NCI-H69 (cell line): ENCODE measurements around the gene OSTM1.
"Not testable (repeated sequence)": the region's sequence is repeated elsewhere in the genome, so short reads cannot be mapped to it uniquely, and the experiment has no call there.

Experiments used
- DNase-seq: peaks from one replicate; lab custom pipeline; 2025; lab: John Stamatoyannopoulos, UW

OSTM1 gene

DNA sequence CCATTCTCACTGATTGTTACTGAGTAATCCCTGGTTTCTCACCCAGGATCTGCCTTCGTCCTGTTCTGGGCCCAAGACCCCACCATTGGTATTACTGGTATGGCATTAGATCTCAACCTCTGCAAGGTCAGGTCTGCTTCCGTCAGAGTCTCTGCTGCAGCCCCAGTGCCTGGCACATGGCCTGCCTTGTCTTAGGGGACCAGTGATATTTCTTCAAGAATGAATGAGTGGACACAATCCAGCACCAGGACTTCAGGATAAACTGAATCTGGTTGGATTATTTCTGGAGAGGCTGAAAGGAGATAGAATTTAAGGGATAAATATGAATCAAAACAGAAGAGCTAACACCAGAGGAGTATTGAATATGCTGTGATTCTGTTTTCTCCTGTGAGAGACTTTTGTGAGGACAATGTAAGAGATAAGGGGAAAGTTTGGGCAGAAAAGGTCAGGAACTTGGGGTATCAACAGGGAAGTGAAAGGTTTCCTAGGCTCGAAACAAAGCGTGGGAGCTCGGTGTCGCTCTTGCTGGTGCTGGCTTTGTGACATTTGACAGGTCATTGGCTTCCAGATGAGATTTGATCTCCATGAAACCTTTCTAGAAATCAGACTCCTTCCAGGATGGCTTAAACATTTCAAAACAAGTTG is 53.9 kb downstream of the OSTM1 start:
- no peak for DNase-seq

DNA sequence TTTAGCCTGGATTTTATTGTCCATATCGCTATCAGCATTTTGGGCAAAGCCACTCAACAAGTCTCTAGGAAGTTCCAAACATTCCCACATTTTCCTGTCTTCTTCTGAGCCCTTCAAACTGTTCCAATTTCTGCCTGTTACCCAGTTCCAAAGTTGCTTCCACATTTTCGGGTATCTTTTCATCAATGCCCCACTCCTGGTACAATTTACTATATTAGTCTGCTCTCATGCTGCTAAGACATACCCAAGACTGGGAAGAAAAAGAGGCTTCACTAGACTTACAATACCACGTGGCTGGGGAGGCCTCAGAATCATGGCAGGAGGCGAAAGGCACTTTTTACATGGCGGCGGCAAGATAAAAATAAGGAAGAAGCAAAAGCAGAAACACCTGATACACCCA is 58.3 kb downstream of the OSTM1 start:
- not testable (repeated sequence) for DNase-seq

DNA sequence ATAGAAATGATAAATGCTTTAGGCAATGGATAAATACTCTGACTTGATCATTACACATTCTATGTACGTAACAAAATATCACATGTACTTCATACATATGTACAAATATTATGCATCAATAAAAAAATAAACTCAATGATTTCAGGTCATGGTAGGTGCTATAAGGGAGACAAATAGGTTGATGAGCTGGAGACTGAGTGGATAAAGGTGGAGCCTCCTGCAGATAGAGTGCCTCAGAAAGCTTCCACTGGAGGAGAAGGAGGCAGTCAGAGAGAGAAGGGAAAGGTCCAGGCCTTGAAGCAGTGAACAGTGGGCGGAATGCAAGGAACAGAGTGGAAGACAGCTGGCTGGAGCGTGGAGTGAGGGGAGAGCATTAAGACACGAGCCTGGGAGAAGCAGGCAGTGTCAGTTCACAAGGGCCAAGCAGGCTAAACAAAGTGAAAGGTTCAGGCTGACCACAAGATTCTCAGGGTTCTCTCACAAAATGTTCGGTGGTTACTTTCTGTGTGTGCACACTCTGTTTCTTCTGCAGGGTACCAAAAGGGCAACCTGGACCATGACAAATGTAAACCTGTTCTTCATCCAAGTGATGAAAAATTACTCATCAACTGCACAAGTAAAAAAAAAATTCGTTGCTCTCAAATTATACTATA is 60.6 kb downstream of the OSTM1 start:
- no peak for DNase-seq

DNA sequence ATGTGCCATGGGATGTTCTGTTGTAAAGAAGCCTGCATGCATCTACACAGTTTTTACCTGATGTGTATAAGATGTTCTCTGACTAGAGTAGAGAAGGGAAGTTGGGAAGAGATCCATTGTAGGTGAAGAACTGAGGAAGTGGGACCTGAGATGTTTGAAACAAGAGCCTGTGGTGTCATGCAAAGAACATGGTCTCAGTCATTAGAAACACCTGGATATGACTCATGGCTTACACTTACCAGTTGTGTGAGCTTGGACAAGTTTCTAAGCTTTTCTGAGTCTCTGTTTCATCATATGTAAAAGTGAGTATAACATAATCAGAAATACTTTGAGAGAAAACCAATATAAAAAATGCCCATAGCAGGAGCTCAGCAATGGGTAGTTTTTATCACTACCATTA is 64.6 kb downstream of the OSTM1 start:
- no peak for DNase-seq

DNA sequence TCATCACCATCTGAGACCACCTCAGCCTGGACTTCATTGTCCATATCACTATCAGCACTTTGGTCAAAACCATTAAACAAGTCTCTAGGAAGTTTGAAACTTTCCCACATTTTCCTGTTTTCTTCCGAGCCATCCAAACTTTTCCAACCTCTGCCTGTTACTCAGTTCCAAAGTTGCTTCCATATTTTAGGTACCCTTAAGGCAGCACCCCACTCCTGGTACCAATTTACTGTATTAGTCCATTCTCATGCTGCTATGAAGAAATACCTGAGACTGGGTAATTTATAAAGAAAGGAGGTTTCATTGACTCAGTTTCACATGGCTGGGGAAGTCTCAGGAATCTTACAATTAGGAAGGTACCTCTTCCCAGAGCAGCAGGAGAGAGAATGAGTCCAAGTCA is 65.3 kb downstream of the OSTM1 start:
- not testable (repeated sequence) for DNase-seq

DNA sequence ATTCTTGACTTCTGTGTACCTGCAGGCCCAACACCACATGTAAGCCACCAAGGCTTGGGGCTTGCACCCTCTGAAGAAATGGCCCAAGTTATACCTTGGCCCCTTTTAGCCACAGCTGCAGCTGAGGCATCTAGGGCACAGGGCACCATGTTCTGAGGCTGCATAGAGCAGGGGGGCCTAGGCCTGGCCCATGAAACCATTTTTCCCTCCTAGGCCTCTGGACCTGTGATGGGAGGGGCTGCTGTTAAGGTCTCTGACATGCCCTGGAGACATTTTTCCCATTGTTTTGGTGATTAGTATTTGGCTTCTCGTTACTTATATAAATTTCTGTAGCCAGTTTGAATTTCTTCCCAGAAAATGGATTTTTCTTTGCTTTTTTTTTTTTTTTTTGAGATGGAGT is 66.2 kb downstream of the OSTM1 start:
- no peak for DNase-seq

DNA sequence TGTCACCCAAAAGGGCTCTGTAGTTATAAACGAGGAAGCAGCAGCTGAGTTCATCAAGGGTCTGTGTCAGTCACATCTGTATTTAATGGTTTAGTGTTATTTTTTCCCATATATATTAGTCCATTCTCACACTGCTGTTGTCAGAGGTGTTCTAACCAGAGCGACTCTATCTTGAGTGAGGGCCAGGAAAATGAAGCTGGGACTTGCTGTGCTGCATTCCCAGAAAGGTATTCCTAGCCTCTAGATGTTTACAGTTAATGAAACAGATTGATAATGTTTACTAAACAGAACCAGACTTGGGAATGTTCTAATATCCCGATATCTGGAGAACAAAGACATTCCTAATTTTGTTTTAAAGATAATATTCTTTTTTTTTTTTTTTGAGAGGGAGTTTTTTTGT is 68.6 kb downstream of the OSTM1 start:
- no peak for DNase-seq

DNA sequence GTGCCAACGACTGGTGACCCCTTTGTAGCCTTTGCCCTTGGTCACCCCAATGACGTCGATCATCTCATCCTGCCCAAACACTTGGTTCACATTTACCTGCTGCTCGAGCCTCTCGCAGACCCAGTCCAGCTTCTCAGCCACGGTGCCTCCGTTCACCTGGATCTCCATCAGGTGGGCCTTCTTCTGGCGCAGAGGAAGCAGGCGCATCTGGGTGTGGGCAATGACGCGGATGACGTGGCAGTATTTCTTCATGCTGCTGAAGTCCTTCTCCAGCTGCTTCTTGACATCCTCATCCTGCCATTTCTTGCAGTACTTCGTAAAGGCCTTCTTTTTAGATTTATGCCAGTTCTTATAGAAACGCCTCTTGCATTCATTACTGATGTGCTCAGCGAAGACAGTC is 69.7 kb downstream of the OSTM1 start:
- DNase-seq = no peak

DNA sequence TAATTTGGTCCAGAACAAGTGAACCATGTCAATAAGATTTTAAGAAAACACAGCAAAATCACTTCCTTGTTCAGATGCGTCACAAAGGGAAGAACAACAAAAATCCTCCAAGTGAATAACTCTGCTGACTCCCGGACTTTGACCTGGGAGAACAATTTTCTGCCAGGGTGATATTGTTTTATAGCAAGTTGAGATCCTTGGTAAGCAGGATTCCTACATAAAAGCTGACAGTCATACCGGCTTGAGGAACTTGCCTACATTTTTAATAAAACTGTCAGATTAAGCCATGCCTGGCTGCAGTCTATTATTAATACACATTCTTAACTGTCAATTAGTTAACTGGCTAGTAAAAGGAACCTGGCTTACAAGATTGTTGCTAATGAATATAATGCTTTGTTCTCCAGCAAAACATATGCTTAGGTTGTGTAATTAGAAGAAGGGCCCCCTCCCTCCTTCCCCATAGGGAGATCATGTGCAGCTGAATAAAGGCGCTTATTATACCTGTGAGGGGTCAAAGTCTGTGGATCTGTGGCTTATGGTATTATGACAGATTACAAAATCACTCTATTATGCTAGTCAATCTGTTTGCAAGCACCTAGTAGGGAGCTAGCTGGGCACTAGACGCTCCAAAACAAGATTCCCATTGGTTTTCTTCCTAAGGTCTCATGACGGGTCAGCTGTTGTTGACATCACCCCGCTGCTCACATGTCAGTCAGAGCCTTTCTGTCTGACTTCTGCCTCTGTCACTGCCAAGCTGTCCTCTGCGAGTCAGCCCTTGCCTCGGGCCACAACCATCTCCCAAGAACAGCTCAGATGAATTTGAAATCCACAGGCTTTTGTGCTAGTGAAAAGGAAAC is 71.9 kb downstream of the OSTM1 start:
- DNase-seq = peak; percentile 100

DNA sequence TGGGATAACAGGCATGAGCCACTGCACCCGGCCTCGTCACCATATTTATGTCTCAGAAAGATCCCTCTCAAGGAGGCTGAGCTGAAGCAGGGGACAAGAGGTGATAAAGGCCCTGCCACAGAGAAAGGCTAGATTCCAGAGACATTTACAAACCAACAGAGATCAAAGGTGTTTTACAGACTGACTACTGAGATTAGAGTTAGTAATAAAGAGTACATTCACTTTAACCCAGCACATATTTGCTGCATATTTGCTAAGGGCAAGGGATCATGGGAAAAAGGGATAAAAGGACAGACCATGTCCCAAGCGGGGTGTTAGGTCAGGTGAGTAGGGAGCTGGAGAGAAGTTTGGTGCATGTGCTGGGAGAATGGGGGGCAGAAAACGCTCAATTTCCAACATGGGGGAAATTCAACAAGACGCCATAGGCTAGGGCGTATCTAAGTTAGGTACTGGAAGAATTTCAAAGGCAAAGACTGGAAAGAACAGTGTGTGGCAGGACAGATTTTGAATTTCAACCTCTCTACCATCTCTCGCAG is 72.8 kb downstream of the OSTM1 start:
- DNase-seq = peak; percentile 45

DNA sequence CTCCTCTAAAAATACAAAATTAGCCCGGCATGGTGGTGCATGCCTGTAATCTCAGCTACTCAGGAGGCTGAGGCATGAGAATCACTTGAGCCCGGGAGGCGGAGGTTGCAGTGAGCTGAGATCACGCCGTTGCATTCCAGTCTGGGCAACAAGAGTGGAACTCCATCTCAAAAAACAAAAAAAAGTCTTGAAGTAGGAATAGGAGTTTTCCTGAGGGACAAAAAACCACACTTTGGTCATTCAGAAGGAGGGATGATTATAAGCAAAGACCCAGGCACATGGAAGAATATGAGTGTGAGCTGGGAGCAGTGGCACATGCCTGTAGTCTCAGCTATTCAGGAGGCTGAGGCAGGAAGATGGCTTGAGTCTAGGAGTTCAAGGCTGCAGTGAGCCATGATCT is 74.3 kb downstream of the OSTM1 start:
- not testable (repeated sequence) for DNase-seq

DNA sequence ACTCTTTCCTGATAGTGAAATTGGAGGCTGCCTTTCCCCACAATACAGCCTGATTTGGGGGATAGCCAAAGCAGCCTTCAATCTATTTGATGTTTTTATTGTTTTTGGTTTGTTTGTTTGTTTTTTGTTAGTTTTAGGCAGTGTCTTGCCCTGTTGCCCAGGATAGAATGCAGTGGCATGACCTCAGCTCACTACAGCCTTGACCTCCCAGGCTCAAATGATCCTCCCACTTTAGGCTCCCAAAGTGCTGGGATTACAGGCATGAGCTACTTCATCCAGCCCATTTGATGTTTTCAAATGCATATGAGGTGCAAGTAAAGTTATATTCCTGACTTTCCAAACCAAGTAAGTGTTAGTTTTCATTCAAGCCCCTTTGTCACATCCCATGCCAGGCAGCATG is 75.2 kb downstream of the OSTM1 start:
- DNase-seq = no peak

DNA sequence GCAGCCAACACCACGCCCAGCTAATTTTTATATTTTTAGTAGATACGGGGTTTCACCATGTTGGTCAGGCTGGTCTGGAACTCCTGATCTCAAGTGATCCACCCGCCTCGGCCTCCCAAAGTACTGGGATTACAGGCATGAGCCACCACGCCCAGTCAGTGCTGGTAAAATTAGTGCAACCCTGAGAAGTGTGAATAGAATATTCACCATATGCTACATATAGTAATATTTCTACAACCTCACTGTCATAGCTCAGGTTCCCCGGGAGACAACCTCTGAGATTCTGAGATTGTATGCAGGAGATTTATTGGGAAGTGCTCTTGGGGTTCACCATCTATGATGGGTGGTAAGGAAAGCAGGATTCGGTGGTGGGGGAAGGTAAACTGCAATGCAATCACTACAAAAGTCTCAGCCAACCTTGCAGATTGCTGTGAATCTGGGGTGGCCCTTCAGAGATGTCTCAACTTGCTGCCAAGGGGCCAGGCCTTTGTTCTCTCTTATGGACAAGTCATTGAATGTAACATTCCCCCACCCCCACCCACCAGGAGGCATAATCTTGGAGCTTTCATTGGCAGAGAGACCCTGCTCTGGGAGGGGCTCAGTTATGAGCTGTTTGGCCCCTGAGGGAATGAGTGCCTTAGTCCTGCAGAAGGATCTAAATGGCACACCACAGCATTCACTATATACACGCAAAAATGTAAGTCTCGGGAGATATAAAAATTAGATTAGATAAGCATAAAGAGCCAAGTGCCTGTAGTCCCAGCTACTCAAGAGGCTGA is 82.6 kb downstream of the OSTM1 start:
- peak; percentile 70 for DNase-seq
